Mononuclear cell (primary cell): ENCODE results near the gene ANKRD13B. TPM values are rescaled to one million over a fixed set of nuclear protein-coding genes. Genes with fewer than 3 reads are reported as not detected.

Experiments
- H3K27me3 ChIP-seq: 2 replicates; pipeline ENCODE4 v1.6.0; 2011; ENCODE audit warnings: low read length, control low read depth; ENCODE audit not compliant: insufficient read depth
- H3K4me1 ChIP-seq: 2 replicates; pipeline ENCODE4 v1.5.1; 2011; ENCODE audit warnings: mild to moderate bottlenecking, low read length, control low read depth; ENCODE audit not compliant: insufficient read depth
- H3K4me3 ChIP-seq: 2 replicates; pipeline ENCODE4 v1.5.1; 2011; ENCODE audit warnings: mild to moderate bottlenecking, low read length, moderate library complexity
- H3K9me3 ChIP-seq: 2 replicates; pipeline ENCODE4 v1.5.1; 2011; ENCODE audit warnings: low read depth, mild to moderate bottlenecking, control low read depth, low read length
- total RNA-seq: library from RNA; depleted of rRNA; stranded (reverse); fragments of >200 nt; gene quantifications from one replicate; pipeline ENCODE4 v1.2.3, GENCODE V29; 2012

ANKRD13B gene
- total RNA-seq, 1 donor, result 1.3 TPM

DNA sequence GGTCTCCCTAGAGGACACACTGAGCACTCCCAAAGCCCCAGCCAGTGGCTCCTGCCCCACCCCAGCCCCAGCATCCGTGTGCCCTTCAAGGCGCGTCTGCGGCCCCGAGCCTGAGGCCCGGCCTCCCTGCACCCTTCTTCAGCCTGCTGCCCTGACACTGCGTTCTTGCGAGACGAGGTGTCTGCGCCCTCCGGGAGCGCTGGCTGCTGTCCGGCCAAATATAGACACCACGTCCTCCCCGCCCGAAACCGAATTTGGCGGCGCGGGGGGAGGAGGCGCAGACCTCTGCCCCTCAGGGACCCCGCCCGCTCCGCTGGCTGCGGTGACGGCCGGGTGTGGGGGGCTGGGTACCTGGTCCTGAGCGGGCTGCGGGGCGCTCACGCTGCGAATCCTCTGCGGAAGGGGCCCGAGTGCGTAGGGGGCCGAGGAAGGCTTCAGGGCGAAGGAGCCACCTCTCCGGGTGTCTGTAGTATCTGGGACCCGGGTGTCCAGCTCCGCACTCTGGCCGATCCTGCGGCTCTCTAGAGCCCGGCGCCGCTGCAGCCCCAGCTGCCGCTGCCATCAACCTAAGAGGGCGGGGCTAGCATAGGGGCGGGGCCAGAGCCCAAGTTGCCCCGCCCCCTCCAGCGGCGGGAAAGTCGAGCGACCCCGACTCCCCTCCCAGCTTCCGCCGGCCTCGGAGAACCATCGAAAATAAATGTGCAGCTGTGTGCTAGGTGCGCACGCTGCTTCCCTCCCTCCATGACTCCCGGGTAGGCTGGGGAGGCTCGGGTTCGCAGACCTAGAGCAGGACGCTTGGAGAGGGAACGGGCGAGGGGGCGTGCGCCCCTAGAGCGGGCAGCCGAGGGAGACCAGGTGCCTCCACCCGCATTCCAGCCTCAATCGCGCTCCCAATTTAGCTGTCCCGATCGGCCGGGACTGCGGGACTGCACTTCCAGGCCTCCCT, 29.7 kb downstream of the ANKRD13B start, which contains the start of gene CORO6:
CORO6 (minus strand) TSS at position 576 of the 946 bp plus-strand sequence. CDS start 1,491 bp downstream, outside the sequence.
- no peaks in the 10 kb centered on the region for H3K9me3 ChIP-seq
- no peaks in the 10 kb centered on the region for H3K27me3 ChIP-seq
- H3K4me3 ChIP-seq, result peak within 1 kb of the TSS; percentile 36

DNA sequence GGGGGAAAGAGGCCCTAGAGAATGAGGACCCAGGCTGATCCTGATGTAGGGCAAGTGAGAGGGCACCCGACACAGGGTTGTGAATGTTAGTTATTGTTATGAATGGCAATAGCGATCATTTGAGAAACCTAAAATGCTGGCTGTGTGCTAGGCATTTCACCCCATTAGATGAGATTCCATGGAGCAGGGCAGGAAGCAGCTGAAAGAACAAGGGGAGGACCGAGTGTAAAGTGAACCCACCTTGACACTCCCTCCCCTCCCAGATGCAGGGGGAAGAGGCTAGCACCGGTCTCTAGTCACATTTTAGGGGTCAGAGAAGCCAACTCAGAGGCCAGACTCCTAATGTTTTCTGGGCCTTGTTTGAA, 30.3 kb downstream of the ANKRD13B start:
- no peak overlapping the region for H3K4me3 ChIP-seq
- no peaks in the 10 kb centered on the region for H3K9me3 ChIP-seq
- peaks cover 19% of the 10 kb centered on the region for H3K4me1 ChIP-seq
- H3K27me3 ChIP-seq, result no peaks in the 10 kb centered on the region

More for the DNA sequence above, 29.7 kb downstream of the ANKRD13B start, which contains the start of gene CORO6:
- H3K4me1 ChIP-seq, result peaks cover 26% of the 10 kb centered on the region

DNA sequence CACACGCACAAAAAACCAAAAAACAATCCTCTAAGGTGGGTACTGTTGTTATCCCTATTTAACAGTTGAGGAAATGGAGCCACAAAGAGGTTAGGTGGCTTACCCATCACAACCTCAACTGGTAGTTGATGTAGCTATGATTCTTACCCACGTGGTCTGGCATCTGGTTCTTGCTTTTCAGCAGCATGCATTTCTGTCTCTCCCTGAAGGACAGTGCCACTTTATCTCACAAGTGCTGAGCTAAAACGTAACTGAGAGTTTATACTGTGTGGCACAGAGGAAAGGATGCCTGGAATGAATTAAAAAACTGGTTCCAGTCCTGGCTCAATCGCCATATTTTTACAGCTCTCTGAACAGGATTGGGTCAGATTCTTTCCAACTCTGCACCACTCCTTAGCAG, 31.7 kb downstream of the ANKRD13B start:
- no peak overlapping the region for H3K4me3 ChIP-seq
- H3K27me3 ChIP-seq, result no peaks in the 10 kb centered on the region
- peaks cover 17% of the 10 kb centered on the region for H3K4me1 ChIP-seq
- H3K9me3 ChIP-seq, result no peaks in the 10 kb centered on the region

DNA sequence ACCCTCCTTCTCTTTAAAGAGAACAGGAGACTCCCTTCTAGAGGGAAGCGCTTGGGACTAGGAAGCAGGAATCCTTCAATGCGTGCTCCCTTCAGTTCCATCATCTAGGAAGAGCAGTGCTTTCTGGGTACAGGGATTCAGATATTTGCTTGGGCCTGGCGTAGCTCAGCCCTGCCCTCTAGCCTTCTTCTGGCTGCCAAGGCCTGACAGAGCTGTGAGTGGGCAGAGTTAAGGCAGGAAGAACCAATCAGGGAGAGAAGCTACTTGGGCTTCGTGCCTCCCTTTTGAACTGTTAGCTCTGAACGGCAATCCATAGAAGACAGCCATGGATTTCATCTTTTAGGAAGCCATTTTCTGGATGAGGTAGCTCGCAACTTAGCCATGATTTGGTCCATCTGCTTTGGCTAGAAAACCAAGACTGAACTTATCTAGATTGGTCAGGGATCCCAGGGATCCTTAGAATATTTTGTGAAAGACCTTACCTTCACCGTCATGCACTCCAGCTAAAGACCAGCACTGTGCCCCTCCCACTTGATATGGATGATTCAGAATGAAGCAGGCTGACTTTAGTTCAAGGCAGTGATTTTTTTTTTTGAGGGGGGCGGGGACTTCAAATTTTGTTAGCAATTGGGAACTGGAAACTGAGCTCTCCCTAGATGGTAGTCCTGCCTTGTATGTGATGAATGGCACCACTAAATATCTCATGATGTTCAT, 32.3 kb downstream of the ANKRD13B start:
- H3K27me3 ChIP-seq, result no peaks in the 10 kb centered on the region
- no peak overlapping the region for H3K4me3 ChIP-seq
- H3K9me3 ChIP-seq, result no peaks in the 10 kb centered on the region
- peaks cover 17% of the 10 kb centered on the region for H3K4me1 ChIP-seq

DNA sequence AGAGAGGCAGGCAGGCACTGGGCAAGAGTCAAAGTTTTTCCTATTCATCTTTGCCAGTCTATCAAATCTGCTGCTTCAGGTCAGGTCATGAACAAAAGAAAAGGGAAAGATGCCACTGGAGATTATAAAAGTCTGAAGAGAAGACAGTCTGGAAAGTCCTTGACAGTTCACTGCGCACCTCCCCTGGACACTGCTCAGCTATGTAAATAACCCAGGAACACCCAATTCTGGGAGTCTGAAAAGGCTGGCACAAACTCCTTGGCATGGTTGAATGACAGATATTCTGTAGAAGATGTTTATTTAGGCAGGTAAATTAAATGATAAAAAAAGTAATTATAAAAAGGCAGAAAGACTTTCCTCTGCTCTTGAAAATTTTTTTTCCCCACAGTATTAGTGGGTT, 35.0 kb downstream of the ANKRD13B start:
- Histone ChIP-seq H3K9me3 (no peaks in the 10 kb centered on the region), H3K4me1 (peaks cover 5% of the 10 kb centered on the region), H3K4me3 (no peak overlapping the region), H3K27me3 (no peaks in the 10 kb centered on the region)

DNA sequence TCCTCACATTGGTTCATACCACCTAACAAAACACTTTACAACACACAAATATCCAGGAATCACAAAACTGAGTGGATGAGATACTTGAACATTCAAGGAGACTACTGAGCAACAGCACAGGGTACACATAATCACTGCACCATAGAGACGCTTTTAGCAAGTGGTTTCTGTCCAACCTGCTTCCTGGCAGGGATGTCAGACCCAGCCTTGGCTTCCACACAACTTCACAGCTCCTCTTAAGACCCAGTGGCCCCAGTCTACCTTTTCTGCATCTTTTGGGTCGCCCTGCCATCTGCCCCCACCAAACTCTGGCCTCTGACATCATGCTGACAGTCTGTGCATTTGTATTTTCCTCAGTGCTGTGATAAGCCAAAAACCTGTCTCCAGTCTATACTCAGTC, 35.7 kb downstream of the ANKRD13B start:
- no peaks in the 10 kb centered on the region for H3K27me3 ChIP-seq
- H3K9me3 ChIP-seq, result no peaks in the 10 kb centered on the region
- no peak overlapping the region for H3K4me3 ChIP-seq
- no peaks in the 10 kb centered on the region for H3K4me1 ChIP-seq

DNA sequence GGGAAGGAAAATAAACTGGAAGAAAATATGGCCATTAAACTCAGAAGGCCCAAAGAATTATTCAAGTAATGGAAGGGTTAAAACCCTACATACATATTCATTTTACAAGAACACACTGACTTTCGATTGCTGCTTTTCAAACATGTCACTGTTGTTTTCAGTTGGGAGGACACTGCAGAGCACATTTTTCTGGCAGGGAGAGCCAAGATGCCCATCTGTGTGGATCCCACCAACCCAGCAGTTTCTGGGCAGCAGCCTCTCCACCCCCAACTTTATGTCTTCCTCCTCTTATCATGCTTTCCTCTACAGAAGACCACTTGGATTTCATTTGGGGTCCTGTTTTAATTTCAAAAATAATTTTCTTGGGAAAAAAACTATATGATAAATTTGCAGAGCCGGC, 36.9 kb downstream of the ANKRD13B start:
- H3K27me3 ChIP-seq, result no peaks in the 10 kb centered on the region
- H3K9me3 ChIP-seq, result no peaks in the 10 kb centered on the region
- H3K4me3 ChIP-seq, result no peak overlapping the region
- no peaks in the 10 kb centered on the region for H3K4me1 ChIP-seq

DNA sequence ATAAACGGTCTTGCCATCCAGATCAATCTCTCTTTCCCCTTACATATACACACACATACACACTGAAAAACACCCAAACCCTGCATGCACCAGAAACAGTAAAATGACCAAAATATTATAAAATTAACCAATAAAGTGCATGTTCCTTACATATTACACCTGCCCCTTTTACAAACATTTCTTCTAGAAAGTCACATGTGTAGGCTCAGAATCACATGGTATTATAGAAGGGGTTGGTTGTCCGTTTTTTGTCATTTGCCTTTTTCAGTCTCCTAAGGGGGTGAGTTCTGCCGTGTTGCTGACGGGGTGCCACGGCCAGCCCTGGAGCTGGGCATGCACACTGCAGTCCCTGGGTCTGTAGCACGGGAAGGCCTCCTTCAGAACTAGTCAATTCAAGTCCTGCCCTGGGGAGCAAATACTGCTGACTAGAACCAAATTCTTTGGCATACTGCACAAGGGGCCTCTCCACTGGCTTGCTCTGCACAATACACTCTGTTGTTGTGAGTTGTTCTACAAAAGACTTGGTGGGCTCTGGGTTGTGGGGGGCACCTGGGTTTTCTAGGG, 37.8 kb downstream of the ANKRD13B start:
- Histone ChIP-seq H3K4me1 (no peaks in the 10 kb centered on the region), H3K27me3 (no peaks in the 10 kb centered on the region), H3K4me3 (no peak overlapping the region), H3K9me3 (no peaks in the 10 kb centered on the region)

DNA sequence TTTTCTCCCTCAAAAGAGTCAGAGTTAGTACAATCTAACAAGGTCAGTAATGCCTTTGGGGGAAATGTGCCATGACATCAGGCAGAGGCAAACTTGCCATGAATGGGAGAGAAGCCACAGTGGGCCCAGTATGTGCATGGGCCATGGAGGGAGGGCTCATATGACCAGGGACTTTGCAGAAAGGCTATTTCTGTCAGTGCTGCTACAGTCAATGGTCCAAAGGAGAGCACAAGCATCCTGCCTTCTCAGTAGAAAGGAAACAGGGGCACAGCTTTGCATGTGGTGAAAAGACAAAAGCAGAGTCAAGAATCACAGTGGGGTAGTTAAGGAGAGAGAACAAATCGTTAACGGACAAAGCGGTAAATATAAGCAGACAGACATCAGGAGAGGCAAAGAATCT, 41.0 kb downstream of the ANKRD13B start:
- no peaks in the 10 kb centered on the region for H3K9me3 ChIP-seq
- no peaks in the 10 kb centered on the region for H3K4me1 ChIP-seq
- H3K27me3 ChIP-seq, result no peaks in the 10 kb centered on the region
- no peak overlapping the region for H3K4me3 ChIP-seq

DNA sequence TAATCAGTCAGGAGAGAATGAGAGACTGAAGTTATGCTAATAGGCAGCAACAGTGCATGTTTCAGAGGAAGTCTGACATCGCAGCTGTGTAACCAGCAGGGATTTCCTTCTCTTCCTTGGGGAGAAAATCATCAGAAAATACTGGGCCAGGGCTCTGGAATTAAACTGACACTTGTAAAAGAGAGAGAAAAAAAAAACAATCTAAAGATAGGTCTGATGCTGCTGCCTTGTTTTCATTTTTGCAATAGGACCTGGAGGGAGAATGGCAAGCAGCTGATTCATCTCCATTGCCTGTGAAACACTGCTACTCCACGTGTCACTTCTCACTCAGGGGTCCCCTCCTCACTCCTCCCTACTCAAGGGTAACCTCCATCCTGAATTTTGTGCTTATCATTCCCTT, 47.5 kb downstream of the ANKRD13B start:
- Histone ChIP-seq H3K4me3 (no peak overlapping the region), H3K27me3 (no peaks in the 10 kb centered on the region), H3K4me1 (peaks cover 18% of the 10 kb centered on the region), H3K9me3 (no peaks in the 10 kb centered on the region)

DNA sequence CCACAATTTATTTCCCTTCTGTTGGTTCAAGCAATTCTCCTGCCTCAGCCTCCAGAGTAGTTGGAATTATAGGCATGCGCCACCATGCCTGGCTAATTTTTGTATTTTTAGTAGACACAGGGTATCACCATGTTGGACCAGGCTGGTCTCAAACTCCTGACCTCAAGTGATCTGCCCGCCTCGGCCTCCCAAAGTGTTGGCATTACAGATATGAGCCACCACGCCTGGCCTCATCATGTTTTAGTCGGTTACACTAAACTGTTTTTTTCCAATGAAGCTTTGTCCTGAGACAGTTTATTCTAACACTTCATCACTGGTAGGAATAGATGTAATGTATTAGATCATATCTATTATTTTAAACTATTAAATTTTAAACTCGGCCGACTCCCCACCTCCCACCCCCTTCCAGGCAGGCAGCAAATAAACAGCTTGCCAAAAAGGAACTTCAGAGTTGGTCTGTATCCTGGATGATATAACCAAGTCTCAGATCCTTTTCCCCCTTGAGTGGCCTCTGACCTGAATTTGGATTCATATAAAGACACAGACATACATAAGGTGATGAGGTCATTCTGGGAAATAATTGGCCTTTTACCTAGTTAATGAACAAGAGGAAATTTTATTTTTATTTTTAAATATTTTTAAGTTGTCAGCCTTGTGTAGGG, 48.2 kb downstream of the ANKRD13B start:
- Histone ChIP-seq H3K4me3 (no peak overlapping the region), H3K27me3 (no peaks in the 10 kb centered on the region), H3K4me1 (peaks cover 18% of the 10 kb centered on the region), H3K9me3 (no peaks in the 10 kb centered on the region)

DNA sequence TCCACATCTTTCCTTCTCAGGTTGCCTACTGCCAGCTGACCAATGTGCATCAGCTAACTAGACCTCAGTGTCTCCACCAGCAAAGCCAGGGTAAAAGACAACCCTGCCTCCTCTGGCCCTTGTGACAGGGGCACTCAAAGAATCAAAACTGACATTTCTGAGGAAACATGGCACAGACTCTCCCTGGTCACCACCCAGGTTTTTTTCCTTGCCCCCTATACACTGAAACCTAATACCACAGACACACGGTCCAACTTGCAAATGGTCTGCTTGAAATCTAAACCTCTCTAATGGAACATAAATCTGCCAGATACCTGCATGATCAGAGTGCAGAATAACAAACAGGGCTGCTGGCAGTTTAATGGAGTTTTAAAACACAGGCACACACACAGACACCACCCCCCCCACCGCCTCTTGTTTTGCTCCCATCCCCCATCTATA, 49.3 kb downstream of the ANKRD13B start:
- H3K9me3 ChIP-seq, result no peaks in the 10 kb centered on the region
- no peaks in the 10 kb centered on the region for H3K27me3 ChIP-seq
- no peak overlapping the region for H3K4me3 ChIP-seq
- peaks cover 18% of the 10 kb centered on the region for H3K4me1 ChIP-seq

DNA sequence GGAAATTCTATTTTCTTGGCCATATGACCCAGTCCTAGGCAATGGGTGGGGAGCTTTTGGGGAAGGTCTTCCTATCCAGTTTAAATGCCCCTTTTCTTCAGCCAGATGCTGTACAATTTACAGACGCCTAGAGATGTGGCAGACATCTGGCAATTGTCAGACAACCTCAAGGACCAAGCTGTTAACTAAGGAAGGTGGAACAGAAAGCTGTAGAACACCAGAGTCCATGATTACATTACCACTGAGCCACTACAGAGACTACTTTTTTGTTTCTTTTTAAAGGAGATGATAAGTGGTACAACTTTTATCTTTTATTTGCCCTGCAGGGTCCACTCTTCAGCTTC, 50.9 kb downstream of the ANKRD13B start:
- Histone ChIP-seq H3K4me3 (no peak overlapping the region), H3K4me1 (peaks cover 18% of the 10 kb centered on the region), H3K9me3 (no peaks in the 10 kb centered on the region), H3K27me3 (no peaks in the 10 kb centered on the region)

DNA sequence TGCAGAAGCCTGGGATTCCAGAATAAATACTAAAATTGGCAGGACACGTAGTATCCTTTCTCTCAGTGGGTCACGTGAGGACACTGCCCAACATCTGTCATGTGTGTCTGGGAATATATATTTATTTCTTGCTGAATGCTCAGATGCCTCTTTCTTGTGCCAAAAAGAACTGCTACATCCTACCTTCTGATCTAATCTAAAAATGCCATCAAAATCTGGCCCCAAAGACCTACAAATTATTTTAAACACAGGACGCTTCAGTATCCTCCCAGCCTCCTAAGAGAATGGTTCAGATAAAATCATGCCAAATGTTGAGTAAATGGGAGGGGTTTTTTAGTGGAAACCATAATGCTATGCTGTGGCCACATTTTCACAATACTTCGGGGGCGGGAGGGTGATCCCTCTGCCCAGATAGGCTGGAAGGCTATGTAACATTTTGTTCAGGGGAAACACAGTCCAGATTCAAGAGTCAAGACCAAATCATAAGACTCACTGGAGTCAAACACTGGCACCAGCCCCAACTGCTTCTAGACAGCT, 52.7 kb downstream of the ANKRD13B start:
- Histone ChIP-seq H3K4me3 (no peak overlapping the region), H3K4me1 (peaks cover 4% of the 10 kb centered on the region), H3K9me3 (no peaks in the 10 kb centered on the region), H3K27me3 (no peaks in the 10 kb centered on the region)
